T-helper 1 cell (primary cell): ENCODE results near the gene ARPC1B.

Experiments
- DNase-seq, 5 donors: peaks; one replicate each; pipeline ENCODE4 v3.0.0-alpha.2; 2012 to 2020

ARPC1B gene

GRCh38 chr7:99390941-99391602 lies 16.5 kb downstream of the ARPC1B start:
- DNase-seq: no peak

- DNase-seq: no peak
These were observed 17.5 kb downstream of the ARPC1B start for GRCh38 chr7:99392046-99392445.

GRCh38 chr7:99392659-99393354 lies 18.3 kb downstream of the ARPC1B start:
- DNase-seq: peak; percentile 75 to 85 (median 82)

- DNase-seq: no peak
These were observed 19.0 kb downstream of the ARPC1B start for GRCh38 chr7:99393355-99394187.

- DNase-seq: no peak
These were observed 19.6 kb downstream of the ARPC1B start for GRCh38 chr7:99394188-99394502.

GRCh38 chr7:99395616-99396327 lies 21.2 kb downstream of the ARPC1B start:
- no peak for DNase-seq

- no peak for DNase-seq
These were observed 22.1 kb downstream of the ARPC1B start for GRCh38 chr7:99396418-99397296.

- DNase-seq: no peak
These were observed 22.9 kb downstream of the ARPC1B start for GRCh38 chr7:99397297-99397983.

- no peak for DNase-seq
These were observed 24.4 kb downstream of the ARPC1B start for GRCh38 chr7:99398891-99399445.

- DNase-seq: no peak
These were observed 25.1 kb downstream of the ARPC1B start for GRCh38 chr7:99399597-99399996.

- DNase-seq: no peak
These were observed 28.3 kb downstream of the ARPC1B start for GRCh38 chr7:99402854-99403253.

- DNase-seq: no peak
These were observed 29.2 kb downstream of the ARPC1B start for GRCh38 chr7:99403764-99404163.

GRCh38 chr7:99404235-99404976 lies 29.9 kb downstream of the ARPC1B start:
- no peak for DNase-seq

GRCh38 chr7:99404977-99405320 lies 30.4 kb downstream of the ARPC1B start:
- no peak for DNase-seq

GRCh38 chr7:99406557-99406956 lies 32.0 kb downstream of the ARPC1B start:
- no peak for DNase-seq

- peak in 3 of 5 donors; percentile 28 to 29 (median 29) for DNase-seq
These were observed 33.4 kb downstream of the ARPC1B start for GRCh38 chr7:99407872-99408378.

- DNase-seq: peak; percentile 81 to 95 (median 88)
These were observed 34.1 kb downstream of the ARPC1B start, which contains the start of the genes BUD31 and PDAP1 for GRCh38 chr7:99408379-99409191. TSS of gene BUD31 (plus strand) at chr7:99408969. CDS start at chr7:99411093, 2,124 bp downstream. TSS of gene PDAP1 (minus strand) at chr7:99408597. CDS start at chr7:99408548, 49 bp downstream.

- no peak for DNase-seq
These were observed 34.7 kb downstream of the ARPC1B start for GRCh38 chr7:99409192-99409572.

GRCh38 chr7:99409806-99410205 lies 35.3 kb downstream of the ARPC1B start:
- DNase-seq: no peak
